Nephron (organoid): Measurements from ENCODE around the gene GPR84.

Source experiments
- H3K27ac Mint-ChIP-seq, 3 experiments: 2 replicates each; pipeline ENCODE4 v1.8.0; 2020; ENCODE audit warnings: mixed read lengths in 3 of 3, mild to moderate bottlenecking in 2 of 3, moderate library complexity in 1 of 3
- H3K27me3 Mint-ChIP-seq: 2 replicates; pipeline ENCODE4 v1.8.0; 2021; ENCODE audit warnings: low read depth, mild to moderate bottlenecking, moderate library complexity, mixed read lengths
- H3K36me3 Mint-ChIP-seq: 2 replicates; pipeline ENCODE4 v1.8.0; 2020; ENCODE audit warnings: low read depth, mixed read lengths
- H3K4me1 Mint-ChIP-seq: 2 replicates; pipeline ENCODE4 v1.8.0; 2020; ENCODE audit warnings: mixed read lengths
- H3K4me3 Mint-ChIP-seq, 3 experiments: 2 replicates each; pipeline ENCODE4 v1.8.0; 2020; ENCODE audit warnings: mild to moderate bottlenecking in 3 of 3, mixed read lengths in 3 of 3, moderate library complexity in 2 of 3
- H3K9me3 Mint-ChIP-seq: 2 replicates; pipeline ENCODE4 v1.8.0; 2020; ENCODE audit warnings: mixed read lengths
- TF ChIP-seq, protein P1 (sequence below), 3 experiments: fragments of 200-600 bp; sonication (generic); IDR thresholded peaks; one replicate each; pipeline ENCODE4 v1.5.0; 2021; ENCODE audit warnings: antibody characterized with exemption in 3 of 3; ENCODE audit not compliant: unreplicated experiment in 3 of 3

The GPR84 gene

DNA sequence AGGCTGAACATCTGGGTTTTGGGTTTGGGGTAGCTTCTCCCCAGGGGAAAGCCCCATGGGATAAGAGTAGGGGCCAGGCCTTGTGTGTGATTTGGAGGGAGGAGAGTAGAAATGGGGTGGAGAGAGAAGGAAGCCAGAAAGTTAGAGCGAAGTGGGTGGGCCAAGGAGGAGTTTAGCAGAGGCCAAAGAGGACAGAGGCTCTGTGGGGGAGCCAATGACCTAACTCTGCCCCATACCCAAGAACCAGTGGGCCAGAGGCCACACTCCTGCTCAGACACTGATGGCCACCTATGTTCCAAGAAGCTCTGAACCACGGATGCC is 10.9 kb upstream of the GPR84 start:
- H3K36me3 Mint-ChIP-seq, result peaks cover 7% of the 10 kb centered on the region
- H3K4me3 Mint-ChIP-seq, result peak overlapping the region in 1 of 3 experiments; percentile 4
- TF ChIP-seq, protein P1, sequence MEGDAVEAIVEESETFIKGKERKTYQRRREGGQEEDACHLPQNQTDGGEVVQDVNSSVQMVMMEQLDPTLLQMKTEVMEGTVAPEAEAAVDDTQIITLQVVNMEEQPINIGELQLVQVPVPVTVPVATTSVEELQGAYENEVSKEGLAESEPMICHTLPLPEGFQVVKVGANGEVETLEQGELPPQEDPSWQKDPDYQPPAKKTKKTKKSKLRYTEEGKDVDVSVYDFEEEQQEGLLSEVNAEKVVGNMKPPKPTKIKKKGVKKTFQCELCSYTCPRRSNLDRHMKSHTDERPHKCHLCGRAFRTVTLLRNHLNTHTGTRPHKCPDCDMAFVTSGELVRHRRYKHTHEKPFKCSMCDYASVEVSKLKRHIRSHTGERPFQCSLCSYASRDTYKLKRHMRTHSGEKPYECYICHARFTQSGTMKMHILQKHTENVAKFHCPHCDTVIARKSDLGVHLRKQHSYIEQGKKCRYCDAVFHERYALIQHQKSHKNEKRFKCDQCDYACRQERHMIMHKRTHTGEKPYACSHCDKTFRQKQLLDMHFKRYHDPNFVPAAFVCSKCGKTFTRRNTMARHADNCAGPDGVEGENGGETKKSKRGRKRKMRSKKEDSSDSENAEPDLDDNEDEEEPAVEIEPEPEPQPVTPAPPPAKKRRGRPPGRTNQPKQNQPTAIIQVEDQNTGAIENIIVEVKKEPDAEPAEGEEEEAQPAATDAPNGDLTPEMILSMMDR (IDR thresholded peaks at IDR 0.05; ENCODE audit: unreplicated experiment in 3 of 3), result no peak
- H3K27ac Mint-ChIP-seq, result peak overlapping the region; percentile 49 to 88 (median 86)
- H3K9me3 Mint-ChIP-seq, result no peaks in the 10 kb centered on the region
- H3K4me1 Mint-ChIP-seq, result peaks cover 75% of the 10 kb centered on the region
- peaks cover 6% of the 10 kb centered on the region for H3K27me3 Mint-ChIP-seq

GRCh38 chr12:54374562-54375258 is 10.4 kb upstream of the GPR84 start:
- peak overlapping the region; percentile 49 to 88 (median 86) for H3K27ac Mint-ChIP-seq
- H3K9me3 Mint-ChIP-seq, result no peaks in the 10 kb centered on the region
- H3K4me3 Mint-ChIP-seq, result peak overlapping the region in 2 of 3 experiments; percentile 4 to 37
- H3K27me3 Mint-ChIP-seq, result peaks cover 6% of the 10 kb centered on the region
- TF ChIP-seq, protein P1 (IDR thresholded peaks at IDR 0.05; ENCODE audit: unreplicated experiment in 3 of 3), result no peak
- H3K36me3 Mint-ChIP-seq, result peaks cover 7% of the 10 kb centered on the region
- peaks cover 72% of the 10 kb centered on the region for H3K4me1 Mint-ChIP-seq

DNA sequence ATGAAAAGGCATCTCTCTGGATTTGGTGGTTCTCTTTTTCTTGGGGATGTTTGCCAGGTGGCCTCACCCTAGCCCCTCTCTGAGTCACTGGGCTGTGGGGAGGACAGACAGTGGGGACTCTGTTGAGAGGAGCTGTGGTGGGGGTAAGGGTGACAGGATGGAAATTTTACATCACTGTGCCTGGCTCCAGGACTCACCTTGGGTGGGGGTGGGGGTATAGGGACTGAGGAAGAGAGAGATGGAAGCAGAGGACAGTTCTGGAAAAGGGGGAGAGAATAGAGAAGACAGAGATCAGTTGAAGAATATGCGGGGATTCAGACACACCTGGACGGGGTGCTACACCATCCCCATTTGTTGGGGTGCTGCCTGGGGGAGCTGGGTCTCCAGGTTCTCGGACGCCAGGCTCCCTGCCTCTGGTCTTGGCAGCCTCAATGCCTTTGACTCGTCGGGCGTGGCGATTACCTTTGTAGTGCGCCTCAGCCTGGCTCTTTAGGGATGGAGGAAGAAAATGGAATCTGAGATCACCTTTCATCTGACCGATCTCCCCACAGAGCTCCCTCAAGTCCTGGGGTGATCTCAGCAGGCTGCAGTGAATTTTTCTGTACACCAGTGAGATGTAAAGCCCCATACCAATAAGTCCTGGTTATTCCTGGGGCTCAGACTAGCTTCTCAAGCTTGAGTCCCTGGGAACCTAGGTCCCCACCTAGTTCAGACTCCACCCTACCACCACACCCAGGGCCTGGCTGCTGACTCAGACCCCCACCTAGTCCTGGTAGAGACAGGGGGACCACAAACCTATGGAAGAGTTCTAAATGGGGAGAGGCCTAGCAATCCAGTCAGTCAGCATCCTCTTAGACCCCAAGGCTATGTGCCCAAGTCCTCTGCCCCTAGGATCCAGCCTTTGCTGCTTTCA is 9.6 kb upstream of the GPR84 start:
- Mint-ChIP-seq H3K27ac (peak overlapping the region; percentile 10 to 86 (median 67)), H3K36me3 (peaks cover 7% of the 10 kb centered on the region), H3K9me3 (no peaks in the 10 kb centered on the region)

DNA sequence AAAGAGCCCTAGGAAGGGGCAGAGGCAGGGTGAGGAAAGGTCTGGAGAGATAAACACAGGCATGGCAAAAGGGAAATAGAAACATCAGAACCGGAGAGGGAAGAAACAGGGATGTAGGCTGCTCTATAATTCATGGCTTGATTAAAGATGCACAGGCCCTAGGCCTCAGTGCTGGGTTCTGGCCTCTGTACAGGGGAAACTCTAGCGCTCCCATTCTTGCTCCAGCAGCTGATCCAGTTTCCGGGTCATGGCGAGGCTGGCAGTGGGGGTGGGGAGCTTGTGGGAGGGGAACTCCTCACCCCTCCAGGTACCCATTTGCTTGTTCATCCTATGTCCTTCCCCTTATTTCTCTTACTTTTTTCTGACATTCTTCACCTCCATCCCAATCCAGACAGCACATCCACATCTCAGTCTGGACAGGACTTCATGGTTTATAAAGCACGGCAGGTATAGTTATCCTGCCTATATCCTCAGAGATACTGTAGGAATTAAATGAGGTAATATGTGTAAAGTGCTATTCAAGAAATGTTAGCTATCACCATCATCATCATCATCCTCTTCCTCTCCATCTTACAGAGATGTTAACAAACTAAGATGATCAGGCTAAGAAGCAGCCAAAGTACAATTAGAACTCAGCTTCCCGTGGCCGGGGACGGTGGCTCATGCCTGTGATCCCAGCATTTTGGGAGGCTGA is 8.0 kb upstream of the GPR84 start:
- Mint-ChIP-seq H3K27ac (peak overlapping the region; percentile 70 to 86 (median 77)), H3K4me1 (peaks cover 87% of the 10 kb centered on the region)
- TF ChIP-seq, protein P1 (IDR thresholded peaks at IDR 0.05; ENCODE audit: unreplicated experiment in 3 of 3), result no peak

More for the DNA sequence above, 9.6 kb upstream of the GPR84 start:
- TF ChIP-seq, protein P1 (IDR thresholded peaks at IDR 0.05; ENCODE audit: unreplicated experiment in 3 of 3), result no peak
- peaks cover 74% of the 10 kb centered on the region for H3K4me1 Mint-ChIP-seq
- peaks cover 6% of the 10 kb centered on the region for H3K27me3 Mint-ChIP-seq
- H3K4me3 Mint-ChIP-seq, result no peak overlapping the region

GRCh38 chr12:54371328-54372112 is 7.2 kb upstream of the GPR84 start:
- Mint-ChIP-seq H3K27ac (peak overlapping the region; percentile 70 to 86 (median 77)), H3K4me1 (peaks cover 85% of the 10 kb centered on the region), H3K36me3 (peaks cover 7% of the 10 kb centered on the region), H3K27me3 (peaks cover 6% of the 10 kb centered on the region), H3K9me3 (no peaks in the 10 kb centered on the region), H3K4me3 (peak overlapping the region; percentile 30 to 62 (median 53))
- TF ChIP-seq, protein P1 (IDR thresholded peaks at IDR 0.05; ENCODE audit: unreplicated experiment in 3 of 3), result no peak

More for the DNA sequence above, 8.0 kb upstream of the GPR84 start:
- peak overlapping the region; percentile 29 to 51 (median 30) for H3K4me3 Mint-ChIP-seq
- peaks cover 6% of the 10 kb centered on the region for H3K27me3 Mint-ChIP-seq
- H3K36me3 Mint-ChIP-seq, result peaks cover 7% of the 10 kb centered on the region
- no peaks in the 10 kb centered on the region for H3K9me3 Mint-ChIP-seq
